ENCODE measurements around the gene DPP6. TPM values are rescaled to one million over a fixed set of nuclear protein-coding genes. Genes with fewer than 3 reads are reported as not detected.

DPP6 gene
- total RNA-seq, 4 donors from 2014 or later: 0.30 to 11.8 (median 10.7) TPM

DNA sequence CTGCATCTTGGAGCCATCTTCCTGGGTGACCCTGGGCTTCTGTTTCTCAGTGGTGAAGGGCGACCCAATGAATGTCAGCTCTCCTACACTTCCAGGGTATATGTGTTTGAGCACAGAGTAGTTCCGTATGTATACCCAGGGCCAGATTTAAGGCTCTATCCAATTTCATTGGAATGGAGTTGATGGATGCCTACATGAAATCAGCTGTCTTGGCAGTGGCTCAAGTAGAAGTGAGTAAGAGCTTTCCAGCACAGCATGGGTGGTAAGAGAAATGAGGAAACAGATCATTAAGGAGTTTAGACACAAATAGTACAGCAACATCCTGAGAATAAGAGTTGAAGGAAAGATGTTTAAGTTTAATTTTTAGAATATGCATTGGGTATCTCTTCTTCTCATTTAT lies 517.7 kb downstream of the DPP6 start:
- TF ChIP-seq POLR2A (IDR thresholded peaks at IDR 0.05) (no peak), POLR2AphosphoS5 (IDR thresholded peaks at IDR 0.05) (no peak), EP300 (IDR thresholded peaks at IDR 0.05) (no peak)
- TF ChIP-seq, protein P1, sequence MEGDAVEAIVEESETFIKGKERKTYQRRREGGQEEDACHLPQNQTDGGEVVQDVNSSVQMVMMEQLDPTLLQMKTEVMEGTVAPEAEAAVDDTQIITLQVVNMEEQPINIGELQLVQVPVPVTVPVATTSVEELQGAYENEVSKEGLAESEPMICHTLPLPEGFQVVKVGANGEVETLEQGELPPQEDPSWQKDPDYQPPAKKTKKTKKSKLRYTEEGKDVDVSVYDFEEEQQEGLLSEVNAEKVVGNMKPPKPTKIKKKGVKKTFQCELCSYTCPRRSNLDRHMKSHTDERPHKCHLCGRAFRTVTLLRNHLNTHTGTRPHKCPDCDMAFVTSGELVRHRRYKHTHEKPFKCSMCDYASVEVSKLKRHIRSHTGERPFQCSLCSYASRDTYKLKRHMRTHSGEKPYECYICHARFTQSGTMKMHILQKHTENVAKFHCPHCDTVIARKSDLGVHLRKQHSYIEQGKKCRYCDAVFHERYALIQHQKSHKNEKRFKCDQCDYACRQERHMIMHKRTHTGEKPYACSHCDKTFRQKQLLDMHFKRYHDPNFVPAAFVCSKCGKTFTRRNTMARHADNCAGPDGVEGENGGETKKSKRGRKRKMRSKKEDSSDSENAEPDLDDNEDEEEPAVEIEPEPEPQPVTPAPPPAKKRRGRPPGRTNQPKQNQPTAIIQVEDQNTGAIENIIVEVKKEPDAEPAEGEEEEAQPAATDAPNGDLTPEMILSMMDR (IDR thresholded peaks at IDR 0.05): no peak
- WGBS: 46% methylated on average over 2 of the region's 2 CpGs
- H3K4me1 ChIP-seq: no peaks in the 10 kb centered on the region

DNA sequence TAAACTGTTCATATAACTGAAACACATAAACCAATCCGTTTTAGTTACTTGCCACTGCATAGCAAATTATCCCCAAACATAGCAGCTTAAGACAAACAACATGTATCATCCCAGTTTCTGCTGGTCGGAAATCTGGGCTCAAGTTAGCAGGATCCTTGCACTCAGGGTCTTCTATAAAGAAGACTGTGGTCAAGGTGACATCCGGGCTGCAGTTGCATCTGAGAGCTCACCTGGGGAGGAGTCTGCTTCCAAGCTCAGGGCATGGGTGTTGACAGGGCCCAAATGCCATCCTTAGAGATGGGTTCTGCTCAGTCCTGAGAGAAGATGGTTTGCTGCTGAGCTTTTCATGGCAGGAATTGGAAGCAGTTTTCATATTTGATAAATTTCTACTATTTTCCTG lies 519.6 kb downstream of the DPP6 start:
- DNase-seq (ENCODE audit: low spot score in 2 of 2): no peak
- Histone ChIP-seq H3K27ac (no peak overlapping the region), H3K4me3 (no peak overlapping the region), H3K9me3 (peaks cover 5% of the 10 kb centered on the region), H3K4me1 (no peaks in the 10 kb centered on the region), H3K36me3 (no peaks in the 10 kb centered on the region), H3K27me3 (no peaks in the 10 kb centered on the region)
- TF ChIP-seq POLR2A (IDR thresholded peaks at IDR 0.05) (no peak), EP300 (IDR thresholded peaks at IDR 0.05) (no peak)
- 63% methylated on average over 3 of the region's 3 CpGs for WGBS

More for the DNA sequence above, 517.7 kb downstream of the DPP6 start:
- H3K27ac ChIP-seq: no peak overlapping the region
- no peaks in the 10 kb centered on the region for H3K27me3 ChIP-seq
- no peak for DNase-seq (ENCODE audit: low spot score in 2 of 2)
- H3K4me3 ChIP-seq: no peak overlapping the region
- no peaks in the 10 kb centered on the region for H3K36me3 ChIP-seq
- H3K9me3 ChIP-seq: peaks cover 5% of the 10 kb centered on the region

DNA sequence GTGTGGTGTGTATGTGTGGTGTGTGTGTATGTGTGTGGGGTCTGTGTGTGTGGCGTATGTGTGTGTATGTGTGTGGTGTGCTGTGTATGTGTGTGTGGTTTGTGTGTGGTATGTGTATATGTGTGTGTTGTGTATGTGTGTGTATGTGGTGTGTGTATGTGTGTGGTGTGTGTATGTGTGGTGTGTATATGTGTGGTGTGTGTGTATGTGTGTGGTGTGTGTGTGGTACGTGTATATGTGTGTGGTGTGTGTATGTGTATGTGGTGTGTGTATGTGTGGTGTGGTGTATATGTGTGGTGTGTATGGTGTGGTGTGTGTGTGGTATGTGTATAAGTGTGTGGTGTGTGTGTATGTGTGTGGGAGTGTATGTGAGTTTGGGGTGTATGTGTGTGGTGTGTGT lies 522.0 kb downstream of the DPP6 start:
- H3K9me3 ChIP-seq: peaks cover 5% of the 10 kb centered on the region
- H3K27ac ChIP-seq: no peak overlapping the region
- H3K4me3 ChIP-seq: no peak overlapping the region
- no peak for DNase-seq (ENCODE audit: low spot score in 2 of 2)
- H3K27me3 ChIP-seq: no peaks in the 10 kb centered on the region
- WGBS: 92% methylated on average over 2 of the region's 2 CpGs
- H3K36me3 ChIP-seq: no peaks in the 10 kb centered on the region
- TF ChIP-seq EP300 (IDR thresholded peaks at IDR 0.05) (no peak), POLR2A (IDR thresholded peaks at IDR 0.05) (no peak), POLR2AphosphoS5 (IDR thresholded peaks at IDR 0.05) (no peak)
- TF ChIP-seq, protein P1 (IDR thresholded peaks at IDR 0.05): no peak
- H3K4me1 ChIP-seq: no peaks in the 10 kb centered on the region

DNA sequence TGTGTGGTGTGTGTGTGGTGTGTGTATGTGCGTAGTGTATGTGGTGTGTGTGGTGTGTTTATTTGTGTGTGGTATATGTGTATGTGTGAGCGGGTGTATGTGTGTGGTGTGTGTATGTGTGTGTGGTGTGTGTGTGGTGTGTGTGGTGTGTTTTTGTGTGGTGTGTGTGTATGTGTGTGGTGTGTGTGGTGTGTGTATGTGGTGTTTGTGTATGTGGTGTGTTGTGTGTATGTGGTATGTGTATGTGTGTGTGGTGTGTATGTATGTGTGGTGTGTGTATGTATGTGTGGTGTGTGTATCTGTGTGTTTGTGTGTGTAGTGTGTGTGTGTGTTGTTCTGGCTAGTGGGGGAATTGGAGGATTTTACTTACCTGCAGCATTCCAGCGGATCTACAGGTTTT lies 523.3 kb downstream of the DPP6 start:
- TF ChIP-seq EP300 (IDR thresholded peaks at IDR 0.05) (no peak), POLR2AphosphoS5 (IDR thresholded peaks at IDR 0.05) (no peak), POLR2A (IDR thresholded peaks at IDR 0.05) (no peak)
- TF ChIP-seq, protein P1 (IDR thresholded peaks at IDR 0.05): no peak
- Histone ChIP-seq H3K9me3 (peaks cover 5% of the 10 kb centered on the region), H3K27ac (no peak overlapping the region), H3K27me3 (no peaks in the 10 kb centered on the region), H3K36me3 (no peaks in the 10 kb centered on the region), H3K4me1 (no peaks in the 10 kb centered on the region), H3K4me3 (no peak overlapping the region)
- 62% methylated on average over 3 of the region's 3 CpGs for WGBS
- no peak for DNase-seq (ENCODE audit: low spot score in 2 of 2)

DNA sequence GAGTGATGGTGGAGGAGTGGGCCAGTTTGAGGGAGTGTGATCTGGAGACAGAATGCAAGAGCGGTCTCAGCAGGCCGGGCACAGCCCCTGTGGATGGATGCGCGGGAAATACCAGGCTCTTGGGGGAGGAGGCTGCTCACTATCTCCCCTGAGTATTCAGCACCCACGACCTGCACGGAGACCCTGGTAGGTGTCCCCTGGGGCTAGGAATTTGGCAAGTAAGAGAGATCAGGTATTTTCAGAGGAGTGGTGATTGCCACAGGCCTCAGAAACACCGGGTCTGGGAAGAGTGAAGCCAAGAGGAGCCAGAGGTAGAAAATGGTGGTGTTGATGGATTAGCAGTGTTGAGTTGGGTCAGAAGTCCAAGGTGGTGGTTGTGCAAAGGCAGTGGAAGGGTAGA lies 524.4 kb downstream of the DPP6 start:
- H3K27ac ChIP-seq: no peak overlapping the region
- no peaks in the 10 kb centered on the region for H3K4me1 ChIP-seq
- TF ChIP-seq, protein P1 (IDR thresholded peaks at IDR 0.05): no peak
- TF ChIP-seq POLR2A (IDR thresholded peaks at IDR 0.05) (no peak), POLR2AphosphoS5 (IDR thresholded peaks at IDR 0.05) (no peak), EP300 (IDR thresholded peaks at IDR 0.05) (no peak)
- DNase-seq (ENCODE audit: low spot score in 2 of 2): no peak
- H3K9me3 ChIP-seq: peaks cover 5% of the 10 kb centered on the region
- no peaks in the 10 kb centered on the region for H3K36me3 ChIP-seq
- H3K27me3 ChIP-seq: no peaks in the 10 kb centered on the region
- no peak overlapping the region for H3K4me3 ChIP-seq
- WGBS: 93% methylated on average over 7 of the region's 7 CpGs
